HG02610 (cell line): ENCODE measurements around the gene DLX6.

ENCODE experiments used
- ATAC-seq: cut with Tn5 transposase; IDR thresholded peaks from one replicate; pipeline ENCODE4 v1.9.1; 2021; ENCODE audit warnings: mild to moderate bottlenecking, moderate library complexity; ENCODE audit not compliant: unreplicated experiment

DLX6 gene

GRCh38 chr7:97009753-97010732 lies 4.7 kb downstream of the DLX6 start:
- ATAC-seq, result no peak

DNA sequence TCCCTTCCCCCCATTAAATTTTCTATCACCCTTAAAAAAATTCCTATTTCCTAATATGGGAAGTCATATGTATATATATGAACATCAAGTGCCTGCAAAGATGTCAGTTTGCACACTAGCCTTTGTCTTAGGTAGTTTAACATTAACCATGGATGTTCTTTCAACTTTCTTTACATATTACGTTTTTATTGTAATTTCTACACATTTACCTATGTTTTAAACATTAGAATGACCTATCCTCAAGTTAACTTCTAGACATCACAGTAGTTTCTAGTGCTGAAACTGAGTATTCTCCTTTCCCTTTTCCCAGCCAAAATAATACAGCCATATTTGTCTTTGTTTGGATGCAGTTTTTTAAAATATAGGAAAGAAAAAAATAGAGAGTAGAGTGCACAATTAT lies 5.8 kb downstream of the DLX6 start:
- ATAC-seq, result no peak

DNA sequence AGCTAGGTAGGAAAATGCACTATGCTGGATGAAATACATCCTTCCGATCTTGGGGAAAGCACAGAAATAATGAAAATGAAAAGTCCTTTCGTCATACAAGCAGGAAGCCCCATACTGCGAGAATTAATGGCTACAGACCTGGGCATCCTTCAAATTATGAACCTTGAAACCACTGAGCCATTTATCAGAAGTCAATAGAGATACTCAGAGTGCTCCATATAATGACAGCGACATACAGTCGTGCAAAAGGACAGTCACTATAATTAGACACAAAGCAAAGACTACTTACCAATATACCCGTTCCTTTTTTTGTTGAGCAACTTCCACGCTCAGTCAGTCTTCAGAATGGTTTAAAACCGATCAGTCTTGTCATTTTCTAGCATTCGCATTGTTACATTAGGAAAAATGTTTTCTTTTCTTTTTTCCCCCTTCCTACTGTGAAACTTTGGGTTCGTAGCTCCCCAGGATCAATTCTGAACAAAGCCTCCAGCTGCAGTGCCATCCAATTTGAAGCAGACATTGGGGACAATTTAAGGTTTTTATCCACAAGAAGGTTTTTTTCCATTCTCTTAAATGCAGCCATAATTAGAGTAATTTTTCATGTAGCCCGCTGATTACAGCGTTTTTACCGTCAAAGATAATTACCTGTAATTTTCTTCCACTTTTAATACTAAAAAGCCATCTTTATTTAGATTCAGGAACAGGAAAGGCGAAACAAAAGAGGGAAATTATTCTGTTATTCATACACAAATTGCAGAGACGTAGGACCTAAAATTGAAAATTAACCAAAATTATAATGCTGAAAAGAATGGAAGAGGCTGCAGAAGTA lies 6.4 kb downstream of the DLX6 start:
- no peak for ATAC-seq

DNA sequence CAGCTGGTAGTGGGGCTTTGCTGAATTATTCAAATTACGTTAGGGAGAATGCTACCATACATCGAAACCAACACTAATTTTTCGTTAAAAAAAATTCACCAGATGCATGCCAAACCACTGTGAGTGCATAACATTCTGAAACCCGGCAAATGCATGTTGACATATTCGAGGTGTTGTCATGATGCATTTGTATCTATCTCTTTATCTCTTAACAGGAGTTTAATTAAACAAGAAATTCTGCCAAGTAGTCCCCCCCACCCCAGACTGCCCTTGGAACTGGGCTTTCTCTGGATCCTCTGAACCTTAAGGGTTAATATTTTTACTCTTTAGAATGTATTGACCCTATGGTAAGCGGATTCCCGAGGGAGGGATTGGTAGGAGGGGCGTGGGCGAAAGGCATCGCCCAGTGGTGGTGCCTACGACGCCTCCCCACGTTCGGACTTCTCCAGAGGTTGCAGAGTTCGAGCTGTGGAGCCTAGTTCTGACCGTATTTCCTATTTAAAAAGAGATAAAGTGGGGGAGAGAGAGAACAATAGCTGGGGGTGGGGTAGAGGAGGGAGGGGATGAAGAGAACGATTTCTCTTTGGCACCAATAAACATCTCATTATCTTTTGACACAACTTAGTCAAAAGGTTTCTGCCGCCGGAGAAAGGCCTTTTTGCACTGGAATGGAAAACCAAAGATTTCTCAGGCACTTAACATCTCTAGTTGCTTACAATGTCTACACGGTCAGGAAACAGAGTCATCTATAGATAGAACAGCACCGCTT lies 7.2 kb downstream of the DLX6 start:
- no peak for ATAC-seq

DNA sequence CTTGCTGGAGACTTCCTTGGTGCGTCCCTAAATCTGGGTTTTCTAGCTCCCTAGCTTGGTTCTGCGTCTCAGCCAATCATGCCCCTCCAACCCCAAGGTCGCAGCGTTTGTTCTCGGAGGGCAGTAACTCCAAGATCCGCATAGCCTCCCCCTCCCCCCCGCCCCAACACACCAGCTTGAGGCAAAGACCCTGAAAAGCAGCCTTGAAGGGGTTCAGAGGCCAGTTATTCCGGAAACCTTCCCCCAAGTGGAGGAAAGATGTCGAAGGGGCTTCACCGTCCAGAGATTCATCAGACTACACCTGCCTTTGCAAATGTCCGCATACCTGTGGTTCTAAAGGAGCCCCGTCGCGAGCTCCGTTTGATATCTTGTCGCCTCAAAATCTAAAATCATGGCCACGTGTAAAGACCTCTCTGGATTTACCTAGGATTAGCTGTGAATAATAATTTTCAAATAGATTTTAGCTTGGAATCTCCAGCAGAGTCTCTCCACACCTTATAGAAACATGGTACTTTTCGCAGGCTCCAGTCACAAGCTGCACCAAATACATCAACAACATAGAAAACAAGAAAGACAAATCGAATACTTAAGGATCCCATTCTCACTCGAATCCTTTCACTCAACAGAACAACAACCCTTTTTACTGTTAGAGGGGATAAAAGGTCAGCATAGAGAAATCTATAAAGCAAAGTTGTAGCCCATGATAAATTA lies 7.9 kb downstream of the DLX6 start:
- ATAC-seq, result no peak

DNA sequence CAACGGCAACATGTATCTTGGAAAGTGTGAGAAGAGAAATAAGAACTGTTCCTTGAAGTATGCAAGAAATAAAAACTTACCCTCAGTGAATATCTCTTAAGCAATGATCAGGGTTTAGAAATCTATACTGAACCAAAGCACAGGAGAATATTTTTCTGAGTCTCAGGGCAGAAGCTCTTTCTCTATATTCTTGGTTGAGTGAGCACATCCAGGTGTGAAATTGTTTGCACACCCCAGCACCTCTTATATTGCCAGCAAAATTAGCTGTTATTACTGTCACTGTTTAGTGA lies 8.4 kb downstream of the DLX6 start:
- ATAC-seq, result no peak

DNA sequence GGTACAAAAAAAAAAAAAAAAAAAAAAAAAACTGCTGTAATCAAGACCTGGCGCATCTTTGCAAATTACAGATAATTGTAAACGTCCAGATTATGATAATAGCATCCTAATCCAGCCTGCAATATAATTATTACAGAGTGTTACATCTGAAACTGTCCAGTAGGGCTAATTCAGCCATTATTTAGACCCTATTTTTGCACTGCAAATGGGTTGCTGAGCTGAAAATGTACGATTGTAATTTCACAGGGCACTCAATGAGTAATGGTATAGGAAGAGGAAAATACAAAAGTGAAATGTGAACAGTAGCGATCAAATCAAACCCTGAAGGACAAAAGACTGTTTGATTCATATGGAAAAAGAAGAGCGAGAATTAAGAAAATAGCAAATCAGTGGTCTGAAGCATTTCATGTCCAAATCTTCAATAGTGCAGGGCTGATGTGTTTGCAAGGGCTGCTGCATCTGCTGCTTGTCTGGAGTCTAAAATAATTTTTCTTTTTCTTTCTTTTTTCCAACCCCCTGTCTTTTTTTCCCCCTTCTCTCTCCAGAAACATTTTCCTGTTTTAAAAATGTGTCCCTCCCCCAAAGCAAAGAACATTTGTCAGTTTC lies 8.9 kb downstream of the DLX6 start:
- ATAC-seq, result no peak

- ATAC-seq, result no peak
Observed at GRCh38 chr7:97015279-97015678, 9.9 kb downstream of the DLX6 start.

DNA sequence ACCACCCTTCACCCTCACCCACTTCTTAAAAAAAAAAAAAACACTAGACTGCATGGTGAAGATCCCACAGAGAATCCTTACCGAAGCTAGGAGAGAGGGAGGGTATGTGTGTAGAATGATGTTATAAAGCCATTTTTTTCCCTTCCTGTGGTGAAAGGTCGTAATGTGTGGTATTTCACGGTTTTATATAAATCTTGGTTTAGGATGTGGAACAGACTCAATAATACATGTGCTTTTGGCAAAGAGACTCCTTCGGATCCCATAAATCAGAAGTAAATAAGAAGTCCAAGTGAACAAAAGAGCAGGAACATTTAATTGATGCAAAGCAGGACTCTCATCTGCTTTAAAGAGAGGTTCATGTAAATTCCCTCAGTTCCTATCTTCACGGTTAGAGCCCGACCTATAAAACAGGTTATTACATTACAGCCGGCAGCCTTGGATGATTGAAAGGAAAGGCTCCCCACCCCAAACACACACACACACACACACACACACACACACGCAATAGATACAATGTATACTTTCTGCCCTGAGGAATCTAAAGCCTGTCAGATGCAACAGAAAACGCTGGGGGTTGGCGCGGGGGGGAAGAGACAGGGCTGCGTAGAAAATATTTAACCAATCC lies 10.5 kb downstream of the DLX6 start:
- ATAC-seq, result no peak

- ATAC-seq, result no peak
Observed at GRCh38 chr7:97016381-97017191, 11.2 kb downstream of the DLX6 start.

DNA sequence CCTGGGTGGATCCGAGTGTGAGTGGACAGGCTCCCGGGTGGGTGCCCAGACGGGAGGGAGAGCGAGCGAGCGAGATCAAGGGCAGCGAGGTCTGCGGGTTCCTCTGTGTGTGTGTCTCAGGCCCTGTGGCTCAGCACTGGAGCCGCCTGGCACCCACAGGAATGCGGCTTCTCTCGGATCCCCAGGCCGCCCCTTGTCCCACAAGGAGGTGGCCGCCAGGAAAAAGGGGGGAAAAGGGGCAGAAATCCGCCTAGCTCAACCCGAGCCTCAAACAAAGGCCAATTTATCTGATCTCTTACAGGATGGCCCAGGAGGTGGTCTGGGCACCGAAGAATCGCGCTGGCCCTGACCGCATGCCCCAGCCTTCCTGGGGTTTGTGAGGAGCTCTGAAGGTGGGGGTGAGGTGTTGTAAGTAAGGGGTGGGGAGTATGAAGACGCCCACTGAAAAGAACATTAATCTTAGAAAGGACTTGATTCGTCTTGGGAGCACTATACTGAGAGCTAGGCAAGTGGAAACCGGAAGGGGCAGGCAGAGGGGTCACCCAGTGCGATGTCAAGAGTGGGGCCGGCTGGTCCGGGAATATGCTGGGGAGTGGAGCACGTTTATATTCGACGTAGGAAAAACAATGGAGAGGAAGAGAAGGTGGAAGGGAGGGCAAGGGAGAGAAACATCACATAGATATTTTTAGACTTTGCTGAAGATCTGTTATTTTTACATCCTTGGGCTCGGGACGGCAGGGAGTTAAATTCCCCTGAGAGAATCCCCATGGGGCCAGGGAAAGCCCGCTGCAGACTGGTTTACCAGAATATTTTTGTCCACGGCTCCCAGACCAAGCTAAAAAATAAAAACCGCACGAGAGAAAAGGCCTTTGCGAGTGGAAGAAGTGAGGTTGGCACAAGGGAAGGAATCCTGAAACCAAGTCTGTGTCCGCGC lies 12.1 kb downstream of the DLX6 start:
- ATAC-seq, result no peak

- no peak for ATAC-seq
Observed at GRCh38 chr7:97018126-97018601, 12.8 kb downstream of the DLX6 start.

GRCh38 chr7:97018791-97019531 lies 13.6 kb downstream of the DLX6 start:
- ATAC-seq, result no peak

DNA sequence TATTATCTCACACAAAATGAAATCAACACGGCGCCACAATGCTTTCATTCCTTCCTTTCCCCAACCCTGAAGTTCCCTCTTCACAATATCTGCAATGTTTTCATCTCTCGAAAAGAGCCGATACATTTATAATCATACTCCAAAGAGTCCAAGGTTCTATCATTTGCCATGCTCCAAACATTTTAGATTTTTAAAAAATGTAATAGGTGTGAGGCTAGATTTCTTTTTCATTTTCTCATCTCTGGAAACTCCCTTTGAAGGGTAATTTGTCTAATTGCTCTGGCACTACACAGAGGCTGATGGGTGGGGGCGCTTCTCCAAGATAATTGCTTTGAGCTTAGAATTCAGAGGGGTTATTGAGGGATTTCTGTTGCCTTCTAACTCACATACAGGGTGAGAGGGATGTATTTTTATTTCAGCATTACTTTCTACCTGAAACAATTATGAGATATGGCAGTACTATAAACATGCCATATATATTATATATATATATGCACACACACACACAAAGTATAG lies 14.4 kb downstream of the DLX6 start:
- ATAC-seq, result no peak

GRCh38 chr7:97020601-97020995 lies 15.2 kb downstream of the DLX6 start:
- no peak for ATAC-seq

- no peak for ATAC-seq
Observed at GRCh38 chr7:97020996-97021746, 15.8 kb downstream of the DLX6 start.
